ENCODE measurements around the gene ETV1.

- TF ChIP-seq CTCF (IDR thresholded peaks at IDR 0.05; ENCODE audit: low read depth, low read length) (no peak), MAX (IDR thresholded peaks at IDR 0.05; ENCODE audit: low read depth, low read length) (no peak), POLR2A (IDR thresholded peaks at IDR 0.05; ENCODE audit: extremely low read depth, insufficient read length) (no peak), MYC (IDR thresholded peaks at IDR 0.05; ENCODE audit: low read depth, low read length) (no peak)
Observed at GRCh38 chr7:13976594-13976993, 12.9 kb downstream of the ETV1 start.

Data from NB4 (cell line).